ENCODE data around the gene WFDC10A. TPM values are rescaled to one million over a fixed set of nuclear protein-coding genes. Genes with fewer than 3 reads are reported as not detected.

Gene WFDC10A
- total and polyA plus RNA-seq, 2 donors (not counting 1 experiment from before 2014, with no cell fraction given): not detected

- peaks cover 14% of the 10 kb centered on the region for H3K9me3 Mint-ChIP-seq (ENCODE audit: insufficient read depth)
- H3K27ac Mint-ChIP-seq: no peak overlapping the region
- H3K4me3 Mint-ChIP-seq: no peak overlapping the region
- TF ChIP-seq CTCF (IDR thresholded peaks at IDR 0.05): no peak
- no peak for TF ChIP-seq EZH2 (IDR thresholded peaks at IDR 0.05; ENCODE audit: borderline replicate concordance, insufficient read depth, low read depth, low read length, poor library complexity, severe bottlenecking)
- Histone ChIP-seq H3K9ac (ENCODE audit: low read length) (no peak overlapping the region), H3K36me3 (replicated peaks in 1 of 2; ENCODE audit: control extremely low read depth in 1 of 2, control insufficient read depth in 1 of 2, extremely low read depth in 1 of 2, insufficient read depth in 2 of 2, low read length in 1 of 2) (no peaks in the 10 kb centered on the region), H2AFZ (ENCODE audit: insufficient read depth, low read depth, low read length, poor library complexity, severe bottlenecking) (no peak overlapping the region), H4K20me1 (ENCODE audit: control insufficient read depth, insufficient read depth, low read length, poor library complexity, severe bottlenecking) (no peaks in the 10 kb centered on the region), H3K79me2 (ENCODE audit: control insufficient read depth, insufficient read depth, low read length) (no peaks in the 10 kb centered on the region), H3K4me3 (ENCODE audit: control extremely low read depth in 1 of 5, extremely low read depth in 1 of 5, insufficient read depth in 1 of 5, low read depth in 2 of 5, low read length in 4 of 5) (no peak overlapping the region), H3K27me3 (replicated peaks in 1 of 4; ENCODE audit: control extremely low read depth in 1 of 4, control insufficient read depth in 3 of 4, insufficient read depth in 4 of 4, low read length in 3 of 4) (peaks cover 0 to 4% (median 1%) of the 10 kb centered on the region in 4 experiments), H3K27ac (ENCODE audit: low read length in 2 of 2) (no peak overlapping the region), H3K4me1 (ENCODE audit: control insufficient read depth in 2 of 2, insufficient read depth in 2 of 2, low read length in 2 of 2) (no peaks in the 10 kb centered on the region), H3K4me2 (replicated peaks; ENCODE audit: low read depth, low read length, poor library complexity, severe bottlenecking) (no peak overlapping the region), H3K9me3 (ENCODE audit: control extremely low read depth in 1 of 3, control insufficient read depth in 2 of 3, insufficient read depth in 1 of 3, low read length in 2 of 3) (peaks cover 0 to 26% (median 23%) of the 10 kb centered on the region in 3 donors)
- ATAC-seq (ENCODE audit: low read depth): no peak
- ChIA-PET POLR2A (no interaction called here), CTCF (interaction anchor here (0.8 kb wide), 1 partner anchor 21 kb away, joined by 3 read pairs; no protein-coding TSS in a partner anchor)
- intact Hi-C loops (cut with micrococcal nuclease): no loop called here
- H3K4me1 Mint-ChIP-seq: no peaks in the 10 kb centered on the region
- peaks cover 38% of the 10 kb centered on the region for H3K27me3 Mint-ChIP-seq
- no peak for DNase-seq
Measured at GRCh38 chr20:45679650-45680049, 50.1 kb downstream of the WFDC10A start.

Other genes starting within 250 kb of the WFDC10A start
- 3.6 TPM in 2 replicates for gene DBNDD2, start 221.4 kb upstream of the WFDC10A start, total RNA-seq
- 3.1 and 9.1 TPM in 2 replicates for gene DBNDD2, start 221.4 kb upstream of the WFDC10A start, polyA plus RNA-seq
- 106 and 110 TPM in 2 replicates for gene PIGT, start 213.6 kb upstream of the WFDC10A start, total RNA-seq
- gene PIGT, start 213.6 kb upstream of the WFDC10A start, polyA plus RNA-seq: 41.5 and 51.6 TPM in 2 replicates
- gene WFDC2, start 160.0 kb upstream of the WFDC10A start, total RNA-seq: 1.0 TPM in 1 of 2 replicates, not detected in the other
- gene WFDC2, start 160.0 kb upstream of the WFDC10A start, polyA plus RNA-seq: 0.81 TPM in 1 of 2 replicates, not detected in the other
- not detected in 2 replicates for gene SPINT3, start 114.1 kb upstream of the WFDC10A start, total RNA-seq
- gene SPINT3, start 114.1 kb upstream of the WFDC10A start, polyA plus RNA-seq: not detected in 2 replicates
- not detected in 2 replicates for gene WFDC6, start 90.3 kb upstream of the WFDC10A start, total RNA-seq
- gene WFDC6, start 90.3 kb upstream of the WFDC10A start, polyA plus RNA-seq: not detected in 2 replicates
- not detected in 2 replicates for gene EPPIN, start 82.3 kb upstream of the WFDC10A start, total RNA-seq
- not detected in 2 replicates for gene EPPIN, start 82.3 kb upstream of the WFDC10A start, polyA plus RNA-seq
- gene WFDC8, start 50.5 kb upstream of the WFDC10A start, total RNA-seq: not detected in 2 replicates
- gene WFDC8, start 50.5 kb upstream of the WFDC10A start, polyA plus RNA-seq: not detected in 2 replicates
- not detected in 2 replicates for gene WFDC9, start 1.5 kb downstream of the WFDC10A start, total RNA-seq
- gene WFDC9, start 1.5 kb downstream of the WFDC10A start, polyA plus RNA-seq: not detected in 2 replicates
- not detected in 2 replicates for gene WFDC11, start 40.5 kb downstream of the WFDC10A start, total RNA-seq
- not detected in 2 replicates for gene WFDC11, start 40.5 kb downstream of the WFDC10A start, polyA plus RNA-seq
- gene WFDC13, start 72.3 kb downstream of the WFDC10A start, total RNA-seq: not detected in 2 replicates
- gene WFDC13, start 72.3 kb downstream of the WFDC10A start, polyA plus RNA-seq: not detected in 2 replicates
- gene WFDC10B, start 75.3 kb downstream of the WFDC10A start, total RNA-seq: not detected in 2 replicates
- gene WFDC10B, start 75.3 kb downstream of the WFDC10A start, polyA plus RNA-seq: 0.30 TPM in 1 of 2 replicates, not detected in the other
- not detected in 2 replicates for gene SPINT4, start 92.6 kb downstream of the WFDC10A start, total RNA-seq
- not detected in 2 replicates for gene SPINT4, start 92.6 kb downstream of the WFDC10A start, polyA plus RNA-seq
- gene WFDC3, start 162.1 kb downstream of the WFDC10A start, total RNA-seq: not detected in 2 replicates
- 0.26 TPM in 1 of 2 replicates, not detected in the other for gene WFDC3, start 162.1 kb downstream of the WFDC10A start, polyA plus RNA-seq
- 20.1 and 27.3 TPM in 2 replicates for gene DNTTIP1, start 162.2 kb downstream of the WFDC10A start, total RNA-seq
- 20.9 and 25.3 TPM in 2 replicates for gene DNTTIP1, start 162.2 kb downstream of the WFDC10A start, polyA plus RNA-seq
- 0.54 TPM in 1 of 2 replicates, not detected in the other for gene UBE2C, start 182.9 kb downstream of the WFDC10A start, total RNA-seq
- 0.95 and 2.4 TPM in 2 replicates for gene UBE2C, start 182.9 kb downstream of the WFDC10A start, polyA plus RNA-seq
- 0.46 TPM in 1 of 2 replicates, not detected in the other for gene TNNC2, start 197.6 kb downstream of the WFDC10A start, total RNA-seq
- 0.33 and 2.4 TPM in 2 replicates for gene TNNC2, start 197.6 kb downstream of the WFDC10A start, polyA plus RNA-seq
- 1.7 and 2.4 TPM in 2 replicates for gene SNX21, start 204.1 kb downstream of the WFDC10A start, total RNA-seq
- 0.95 and 2.2 TPM in 2 replicates for gene SNX21, start 204.1 kb downstream of the WFDC10A start, polyA plus RNA-seq
- 27.1 and 32.4 TPM in 2 replicates for gene ACOT8, start 227.7 kb downstream of the WFDC10A start, total RNA-seq
- 43.1 and 64.7 TPM in 2 replicates for gene ACOT8, start 227.7 kb downstream of the WFDC10A start, polyA plus RNA-seq
- 7.1 and 7.8 TPM in 2 replicates for gene ZSWIM3, start 227.9 kb downstream of the WFDC10A start, total RNA-seq
- gene ZSWIM3, start 227.9 kb downstream of the WFDC10A start, polyA plus RNA-seq: 3.0 and 4.0 TPM in 2 replicates

Measured in B cell (primary cell).